Activated CD8-positive, alpha-beta memory T cell treated with anti-CD3 and anti-CD28 coated beads for 1 hour (primary cell): ENCODE measurements around the gene SPATA24.
"Not testable (repeated sequence)": the region's sequence is repeated elsewhere in the genome, so short reads cannot be mapped to it uniquely, and the experiment has no call there.

ENCODE experiments used
- DNase-seq, 2 donors: peaks; one replicate each; pipeline ENCODE4 v3.0.0-alpha.2; 2020; ENCODE audit warnings: low read depth in 1 of 2; ENCODE audit errors: extremely low read depth in 1 of 2

Gene SPATA24

GRCh38 chr5:139417214-139417613 lies 13.3 kb upstream of the SPATA24 start:
- DNase-seq = no peak

- no peak for DNase-seq
These were observed 12.8 kb upstream of the SPATA24 start for GRCh38 chr5:139416651-139417050.

- DNase-seq = no peak
These were observed 12.0 kb upstream of the SPATA24 start for GRCh38 chr5:139415869-139416268.

GRCh38 chr5:139415221-139415861 lies 11.5 kb upstream of the SPATA24 start:
- DNase-seq = no peak

GRCh38 chr5:139414581-139415130 lies 10.8 kb upstream of the SPATA24 start:
- no peak for DNase-seq

- no peak for DNase-seq
These were observed 10.1 kb upstream of the SPATA24 start for GRCh38 chr5:139413963-139414362.

- no peak for DNase-seq
These were observed 9.3 kb upstream of the SPATA24 start for GRCh38 chr5:139413153-139413552.

- DNase-seq = no peak
These were observed 7.3 kb upstream of the SPATA24 start for GRCh38 chr5:139410993-139411828.

- DNase-seq = no peak
These were observed 6.5 kb upstream of the SPATA24 start for GRCh38 chr5:139410121-139410992.

- not testable (repeated sequence) for DNase-seq
These were observed 5.2 kb upstream of the SPATA24 start for GRCh38 chr5:139409116-139409515.

GRCh38 chr5:139408191-139408590 lies 4.3 kb upstream of the SPATA24 start:
- DNase-seq = no peak

GRCh38 chr5:139407517-139407916 lies 3.6 kb upstream of the SPATA24 start:
- no peak for DNase-seq

GRCh38 chr5:139406963-139407362 lies 3.1 kb upstream of the SPATA24 start:
- no peak for DNase-seq

GRCh38 chr5:139404484-139404840 lies 573 bp upstream of the SPATA24 start:
- DNase-seq = no peak

- no peak for DNase-seq
These were observed 487 bp downstream of the SPATA24 start for GRCh38 chr5:139403418-139403786.

GRCh38 chr5:139402561-139403158 lies 1.2 kb downstream of the SPATA24 start:
- DNase-seq = no peak

- no peak for DNase-seq
These were observed 2.3 kb downstream of the SPATA24 start for GRCh38 chr5:139401546-139401945.

- DNase-seq = no peak
These were observed 4.3 kb downstream of the SPATA24 start for GRCh38 chr5:139399501-139400121.

- no peak for DNase-seq
These were observed 6.0 kb downstream of the SPATA24 start for GRCh38 chr5:139397921-139398320.

GRCh38 chr5:139396691-139397090 lies 7.2 kb downstream of the SPATA24 start:
- DNase-seq = no peak
